Fibroblast of villous mesenchyme (primary cell): ENCODE results near the gene LMBR1. TPM values are rescaled to one million over a fixed set of nuclear protein-coding genes. Genes with fewer than 3 reads are reported as not detected.

Experiments used
- DNase-seq: peaks from one replicate; pipeline ENCODE4 v3.0.0-alpha.2; 2010; ENCODE audit warnings: low read depth
- H3K4me3 ChIP-seq: 2 replicates; pipeline ENCODE4 v1.5.1; 2011; ENCODE audit warnings: low read depth, mild to moderate bottlenecking, low read length
- CTCF ChIP-seq: IDR thresholded peaks from 2 replicates; pipeline ENCODE4 v1.5.1; 2012; ENCODE audit warnings: low read depth, mild to moderate bottlenecking, low read length; ENCODE audit not compliant: insufficient read depth
- total RNA-seq: library from RNA; depleted of rRNA; stranded (reverse); fragments of >200 nt; gene quantifications from 2 replicates; pipeline ENCODE4 v1.2.3, GENCODE V29; 2012

Gene LMBR1
- total RNA-seq, 1 donor: 43.6 TPM

- no peak for DNase-seq
- H3K4me3 ChIP-seq: no peak overlapping the region
- TF ChIP-seq CTCF: no peak
These were observed 115.5 kb downstream of the LMBR1 start for GRCh38 chr7:156777364-156778069.

GRCh38 chr7:156776527-156776926 is 116.5 kb downstream of the LMBR1 start:
- H3K4me3 ChIP-seq: no peak overlapping the region
- no peak for TF ChIP-seq CTCF
- no peak for DNase-seq

- TF ChIP-seq CTCF: no peak
- peak; percentile 56 for DNase-seq
- no peak overlapping the region for H3K4me3 ChIP-seq
These were observed 119.0 kb downstream of the LMBR1 start for GRCh38 chr7:156773966-156774365.

GRCh38 chr7:156772725-156773124 is 120.3 kb downstream of the LMBR1 start:
- no peak for TF ChIP-seq CTCF
- no peak for DNase-seq

GRCh38 chr7:156768698-156769472 is 124.1 kb downstream of the LMBR1 start:
- no peak overlapping the region for H3K4me3 ChIP-seq
- TF ChIP-seq CTCF: no peak
- no peak for DNase-seq

More at GRCh38 chr7:156772725-156773124, 120.3 kb downstream of the LMBR1 start:
- no peak overlapping the region for H3K4me3 ChIP-seq

- no peak for TF ChIP-seq CTCF
- DNase-seq: no peak
- no peak overlapping the region for H3K4me3 ChIP-seq
These were observed 126.3 kb downstream of the LMBR1 start for GRCh38 chr7:156766666-156767065.
